ENCODE measurements around the gene SLX4. TPM values are rescaled to one million over a fixed set of nuclear protein-coding genes. Genes with fewer than 3 reads are reported as not detected.

The SLX4 gene
- total RNA-seq, 1 experiment from 2014 or later, result 7.0 TPM

GRCh38 chr16:3564889-3565141, 46.6 kb downstream of the SLX4 start:
- BruUV-seq (replicated peaks), result no TSS peak
- ChIA-PET RAD21 (ENCODE audit: low non-redundant PET in 1 of 2, low total read pairs in 2 of 2, uncharacterized antibody in 2 of 2, unreplicated experiment in 2 of 2) (no interaction called here), POLR2A (no interaction called here), CTCF (no interaction called here)
- Histone ChIP-seq H3K27ac (ENCODE audit: low read depth, low read length) (no peak overlapping the region), H3K4me1 (ENCODE audit: control insufficient read depth in 1 of 2, insufficient read depth in 2 of 2, low read length in 2 of 2) (no peaks in the 10 kb centered on the region), H4K20me1 (ENCODE audit: insufficient read depth) (no peaks in the 10 kb centered on the region), H3K36me3 (ENCODE audit: control insufficient read depth in 1 of 2, insufficient read depth in 2 of 2, low read length in 2 of 2) (no peaks in the 10 kb centered on the region), H3K27me3 (ENCODE audit: insufficient read depth, low read length) (no peaks in the 10 kb centered on the region), H3K79me2 (ENCODE audit: insufficient read depth, low read length) (no peaks in the 10 kb centered on the region), H3K9me3 (ENCODE audit: control insufficient read depth in 1 of 2, insufficient read depth in 1 of 2, low read depth in 1 of 2, low read length in 2 of 2) (no peaks in the 10 kb centered on the region), H3K4me2 (ENCODE audit: low read length) (no peak overlapping the region), H3K9me2 (ENCODE audit: insufficient read depth) (no peaks in the 10 kb centered on the region), H3K4me3 (replicated peaks in 1 of 2; ENCODE audit: low read depth in 1 of 2, low read length in 2 of 2) (no peak overlapping the region), H2AFZ (ENCODE audit: low read depth, low read length, poor library complexity, severe bottlenecking) (no peak overlapping the region), H3K9ac (ENCODE audit: low read length) (no peak overlapping the region)
- TF ChIP-seq TCF7L2 (IDR thresholded peaks at IDR 0.05; ENCODE audit: borderline replicate concordance, extremely low read depth, insufficient read depth, insufficient read length) (no peak), JUND (IDR thresholded peaks at IDR 0.05) (no peak), FOSL1 (IDR thresholded peaks at IDR 0.05; ENCODE audit: low read depth) (no peak), SRF (IDR thresholded peaks at IDR 0.05; ENCODE audit: low read depth) (no peak), ATF3 (IDR thresholded peaks at IDR 0.05) (no peak), MAX (IDR thresholded peaks at IDR 0.05) (no peak), REST (IDR thresholded peaks at IDR 0.05; ENCODE audit: low read depth) (no peak), EGR1 (IDR thresholded peaks at IDR 0.05; ENCODE audit: low read depth) (no peak), CEBPB (IDR thresholded peaks at IDR 0.05; ENCODE audit: low read depth) (no peak), ZFX (IDR thresholded peaks at IDR 0.05) (no peak), EZH2phosphoT487 (IDR thresholded peaks at IDR 0.05; ENCODE audit: borderline replicate concordance) (no peak), SIN3A (IDR thresholded peaks at IDR 0.05; ENCODE audit: low read depth) (no peak), CBX3 (IDR thresholded peaks at IDR 0.05; ENCODE audit: low read depth) (no peak), ZNF274 (IDR thresholded peaks at IDR 0.05; ENCODE audit: low read depth, low read length) (no peak), SP1 (IDR thresholded peaks at IDR 0.05; ENCODE audit: low read depth) (no peak), POLR2AphosphoS5 (IDR thresholded peaks at IDR 0.05; ENCODE audit: low read depth, low read length) (no peak)
- ATAC-seq (no peak), DNase-seq (ENCODE audit: low read depth, low spot score) (no peak)
- intact Hi-C loops (cut with micrococcal nuclease), result no loop called here
